ENCODE data around the gene CDH13.

- TF ChIP-seq CTCF (conservative IDR thresholded peaks at IDR 0.05): no peak
- TF ChIP-seq ZFX (IDR thresholded peaks at IDR 0.05): no peak
Measured at GRCh38 chr16:82808036-82808435, 181.3 kb downstream of the CDH13 start.
